Endometrial microvascular endothelial cells (primary cell): ENCODE results near the gene SMIM35. TPM values are rescaled to one million over a fixed set of nuclear protein-coding genes. Genes with fewer than 3 reads are reported as not detected.

Experiments used
- in situ Hi-C: cut with HindIII; loops from 2 replicates; pipeline ENCODE4 v1.10.0; 2017; ENCODE audit warnings: low sequenced_read_pairs, low pct_unique_long_range_greater_than_20kb; ENCODE audit errors: inconsistent ontology term
- total RNA-seq: library from RNA; depleted of rRNA; stranded (reverse); fragments of >200 nt; gene quantifications from one replicate; pipeline ENCODE4 v1.2.3, GENCODE V29; 2015; ENCODE audit errors: inconsistent ontology term

SMIM35 gene
- total RNA-seq, 1 donor from 2014 or later = not detected

DNA sequence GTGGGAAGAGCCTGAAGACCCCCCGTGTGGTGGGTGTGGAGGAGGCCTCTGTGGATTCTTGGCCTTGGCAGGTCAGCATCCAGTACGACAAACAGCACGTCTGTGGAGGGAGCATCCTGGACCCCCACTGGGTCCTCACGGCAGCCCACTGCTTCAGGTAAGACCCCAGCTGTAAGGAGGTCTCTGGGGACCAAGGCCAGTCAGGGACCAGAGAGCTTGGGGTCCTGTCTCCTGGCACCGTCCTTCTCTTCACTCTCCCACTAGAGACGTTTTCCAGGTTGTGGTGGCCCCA lies 24.9 kb upstream of the SMIM35 start:
- in situ Hi-C loops = no loop called here

DNA sequence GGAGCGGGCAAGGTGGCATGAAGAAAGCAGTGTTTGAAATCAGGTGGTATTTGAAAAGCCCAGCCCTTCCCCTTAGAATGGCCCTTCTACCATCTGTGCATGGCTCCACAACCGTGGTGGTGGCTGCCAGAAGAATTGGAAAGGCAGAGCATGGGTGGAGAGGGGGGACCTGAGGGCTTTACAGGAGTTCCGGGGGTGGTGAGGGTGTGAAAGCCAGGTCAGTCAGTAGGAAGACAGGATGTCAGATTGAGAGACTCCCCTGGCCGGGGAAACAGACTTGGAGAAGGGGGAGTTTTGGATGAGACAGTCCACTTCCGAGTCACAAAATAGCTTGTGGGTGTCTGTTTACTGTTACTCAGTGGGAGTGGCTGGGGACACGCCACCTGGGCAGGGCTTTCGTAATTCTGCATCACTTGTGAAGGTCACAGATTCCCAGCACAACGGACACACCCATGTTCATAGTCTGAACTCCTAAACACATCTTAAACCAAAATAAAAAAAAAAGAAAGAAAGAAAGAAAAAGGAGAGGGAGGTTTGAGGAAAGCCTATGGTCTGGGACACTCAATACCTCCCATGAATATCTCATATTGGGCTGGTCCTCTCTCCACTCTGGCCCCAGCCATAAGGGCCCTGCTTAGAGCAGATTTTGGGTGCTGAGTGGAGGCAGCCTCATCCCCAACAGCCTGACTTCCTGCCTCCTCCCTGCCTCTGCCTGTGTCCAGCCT lies 24.4 kb upstream of the SMIM35 start:
- in situ Hi-C loops = no loop called here

DNA sequence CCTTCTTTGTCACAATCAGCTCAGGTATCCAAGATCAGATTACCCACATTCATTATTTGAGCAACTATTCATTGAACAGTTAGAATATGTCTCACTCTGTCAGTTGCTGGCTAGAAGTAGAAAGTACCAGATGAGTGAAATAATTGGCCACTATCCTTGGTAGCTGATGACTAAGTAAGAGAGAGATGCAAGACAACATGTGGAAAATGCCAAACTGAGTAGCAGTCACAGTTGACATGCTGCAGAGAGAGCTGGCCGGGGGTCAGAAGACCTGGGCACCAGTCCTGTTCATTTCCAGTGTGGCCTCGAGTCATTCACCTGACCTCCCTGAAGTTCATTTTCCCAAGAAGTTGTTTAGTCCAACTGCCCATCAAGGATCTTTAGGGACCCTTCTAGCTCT lies 22.5 kb upstream of the SMIM35 start:
- in situ Hi-C loops = no loop called here

DNA sequence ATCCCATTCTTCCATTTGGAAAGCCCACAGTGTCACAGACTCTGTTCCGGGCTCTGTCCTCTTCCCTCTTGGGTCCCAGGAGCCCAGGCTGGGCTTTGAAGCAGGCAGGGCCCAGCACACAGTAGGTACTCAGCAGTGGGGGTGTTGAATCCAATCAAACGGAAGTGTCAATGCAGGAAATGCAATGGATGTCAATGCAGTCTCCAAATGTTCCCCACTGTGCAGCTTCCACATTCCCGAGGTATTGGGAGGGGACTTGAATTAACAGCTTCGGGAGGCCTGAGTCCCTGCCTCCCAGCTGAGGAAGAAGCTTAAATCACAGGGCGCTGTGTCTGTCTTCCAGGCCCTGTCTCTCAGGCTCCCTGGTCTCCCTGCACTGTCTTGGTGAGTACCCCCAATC lies 21.8 kb upstream of the SMIM35 start:
- in situ Hi-C loops = no loop called here

DNA sequence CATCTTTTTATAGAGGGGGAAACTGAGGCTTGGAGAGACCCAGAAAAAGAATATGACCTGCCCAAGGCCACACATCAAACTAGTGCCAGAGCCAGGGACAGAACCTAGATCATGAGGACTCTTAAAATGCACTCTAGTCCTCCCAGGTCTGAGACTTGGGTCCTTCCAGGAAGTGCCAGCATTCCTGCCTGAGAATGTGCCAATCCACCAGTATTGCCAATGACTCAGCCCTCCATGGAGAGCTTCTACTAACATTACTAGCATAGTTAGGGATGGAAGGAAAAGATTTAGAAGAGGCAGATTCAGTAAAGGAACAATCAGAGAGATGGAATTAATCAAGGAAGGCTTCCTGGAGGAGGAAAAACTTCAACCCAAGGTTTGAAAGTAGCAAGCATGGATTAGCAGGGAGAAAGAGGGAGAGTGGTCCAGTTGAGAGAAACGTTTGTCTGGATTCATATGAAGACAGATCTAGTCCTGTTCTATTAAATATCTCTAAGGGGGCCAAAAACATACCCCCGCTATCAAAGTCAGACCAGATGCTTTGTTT lies 20.1 kb upstream of the SMIM35 start:
- in situ Hi-C loops = no loop called here

DNA sequence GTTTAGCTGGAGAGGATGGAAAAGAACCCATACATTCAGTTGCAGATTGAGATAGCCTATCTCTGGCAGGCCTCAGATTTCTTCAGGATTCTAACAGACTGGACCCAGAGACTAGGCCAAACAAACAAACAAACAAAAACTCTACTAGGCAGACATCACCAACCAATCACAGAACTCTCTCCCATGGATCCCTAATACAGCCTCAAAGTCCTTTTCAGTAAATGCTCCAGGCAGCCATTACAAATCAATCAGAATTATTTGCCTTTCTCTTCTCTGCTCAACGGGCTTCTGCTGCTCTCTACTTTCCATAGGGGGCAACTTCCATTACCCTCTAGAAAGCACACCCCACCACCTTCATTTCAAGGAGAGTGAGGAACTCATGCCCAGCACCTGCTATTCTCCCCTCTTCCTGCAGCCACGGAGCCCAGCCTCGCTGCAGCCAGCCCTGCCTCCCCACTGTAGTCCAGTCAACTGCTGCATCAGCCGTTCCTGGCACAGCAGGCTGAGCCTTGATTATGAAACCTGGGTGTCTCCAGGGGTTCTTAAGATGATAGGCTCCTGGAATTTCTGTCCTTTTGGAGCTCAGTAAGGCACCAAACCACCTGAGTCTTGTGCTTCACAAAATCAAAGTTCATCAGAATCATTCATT lies 19.0 kb upstream of the SMIM35 start:
- in situ Hi-C loops = no loop called here

DNA sequence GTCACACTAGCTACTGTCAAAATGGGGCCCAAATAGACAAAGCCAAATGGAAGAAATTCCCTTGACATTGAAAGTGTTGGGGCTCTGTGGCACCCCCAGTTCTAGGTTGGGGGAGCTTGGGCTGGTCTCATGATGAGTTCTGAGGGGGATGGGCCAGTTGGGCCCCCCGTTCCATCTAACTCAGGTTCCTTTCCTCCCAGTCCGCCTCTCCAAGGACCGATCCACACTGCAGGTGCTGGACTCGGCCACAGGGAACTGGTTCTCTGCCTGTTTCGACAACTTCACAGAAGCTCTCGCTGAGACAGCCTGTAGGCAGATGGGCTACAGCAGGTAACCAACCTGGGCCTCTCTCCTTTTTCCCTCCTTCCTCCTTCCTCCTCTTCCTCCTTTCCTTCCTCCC lies 17.7 kb upstream of the SMIM35 start:
- in situ Hi-C loops = no loop called here

DNA sequence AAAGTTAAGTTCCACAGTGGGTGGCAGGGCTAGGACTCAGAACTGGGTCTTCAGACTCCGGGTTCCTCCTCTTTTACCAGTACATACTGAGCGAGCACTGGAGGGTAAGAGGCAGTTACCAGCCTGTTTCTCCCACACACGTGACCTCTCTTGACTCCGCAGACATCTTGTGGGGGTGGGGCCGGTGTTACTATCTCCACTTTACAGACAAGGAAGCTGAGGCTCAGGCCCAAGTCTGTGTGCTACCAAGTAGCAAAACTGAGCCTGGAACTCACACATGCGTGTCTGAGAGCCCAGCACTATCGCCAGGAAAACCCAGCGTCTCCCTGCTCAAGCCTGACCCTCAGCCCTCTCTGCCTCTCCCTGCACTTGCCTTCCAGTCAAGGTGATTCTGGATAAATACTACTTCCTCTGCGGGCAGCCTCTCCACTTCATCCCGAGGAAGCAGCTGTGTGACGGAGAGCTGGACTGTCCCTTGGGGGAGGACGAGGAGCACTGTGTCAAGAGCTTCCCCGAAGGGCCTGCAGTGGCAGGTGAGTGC lies 16.0 kb upstream of the SMIM35 start:
- in situ Hi-C loops = no loop called here

DNA sequence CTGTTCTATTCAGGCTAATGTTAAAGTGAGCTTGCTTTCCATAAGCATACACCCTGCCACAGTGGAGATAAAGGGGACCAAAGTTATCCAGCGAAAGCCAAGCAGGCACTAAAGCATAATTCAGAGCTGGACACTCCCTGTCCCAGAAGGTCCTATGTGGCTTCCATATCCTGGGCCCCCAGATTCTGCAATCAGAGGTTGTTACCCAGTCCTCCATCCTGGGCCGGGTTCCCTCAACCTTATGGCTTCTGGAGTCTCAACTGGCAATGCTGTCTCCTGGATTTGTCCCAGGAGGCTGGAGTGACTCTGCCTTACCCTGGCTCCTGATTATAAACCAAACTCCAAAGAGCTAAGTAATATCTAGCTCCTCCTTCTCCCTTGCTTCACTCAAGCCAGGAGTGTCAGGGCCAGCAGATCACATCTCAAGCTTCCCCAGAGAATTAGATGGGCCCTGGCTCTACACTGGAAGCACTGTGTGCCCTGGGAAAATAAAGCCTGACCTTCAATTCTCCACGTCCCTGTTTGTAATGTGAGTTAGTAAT lies 14.0 kb upstream of the SMIM35 start:
- in situ Hi-C loops = no loop called here

DNA sequence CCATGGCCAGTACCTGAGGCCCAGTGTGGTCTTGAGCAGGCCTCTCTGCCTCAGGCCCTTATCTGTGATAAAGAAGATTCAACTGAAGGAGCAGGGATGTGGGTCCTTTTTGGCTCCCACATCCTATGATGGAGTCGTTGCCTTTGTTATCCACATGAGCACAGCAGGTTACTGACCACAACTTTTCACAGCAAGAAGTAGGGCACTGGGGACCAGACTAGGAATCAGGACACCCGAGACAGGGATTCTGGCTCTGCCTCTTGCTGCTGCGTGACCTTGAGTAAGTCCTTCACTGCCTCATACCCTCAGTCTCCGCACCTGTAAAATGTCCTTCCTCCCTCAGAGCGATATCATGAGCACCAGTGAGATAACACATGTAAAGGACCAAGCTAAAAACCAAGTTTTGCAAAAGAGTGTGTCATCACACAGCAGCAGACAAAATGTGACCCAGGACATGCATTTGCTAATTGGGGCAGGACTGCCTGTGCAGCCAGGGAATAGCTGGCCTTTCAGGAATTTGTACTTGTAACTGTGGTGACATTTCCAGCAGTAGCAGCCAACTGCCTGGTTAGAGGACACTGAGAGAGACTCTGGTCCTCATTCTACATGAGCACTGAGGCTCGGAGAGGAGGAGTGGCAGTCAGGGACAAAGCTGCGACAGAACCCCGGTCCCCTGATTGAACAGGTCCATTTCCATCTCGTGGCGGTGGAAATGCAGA lies 13.2 kb upstream of the SMIM35 start:
- in situ Hi-C loops = no loop called here

DNA sequence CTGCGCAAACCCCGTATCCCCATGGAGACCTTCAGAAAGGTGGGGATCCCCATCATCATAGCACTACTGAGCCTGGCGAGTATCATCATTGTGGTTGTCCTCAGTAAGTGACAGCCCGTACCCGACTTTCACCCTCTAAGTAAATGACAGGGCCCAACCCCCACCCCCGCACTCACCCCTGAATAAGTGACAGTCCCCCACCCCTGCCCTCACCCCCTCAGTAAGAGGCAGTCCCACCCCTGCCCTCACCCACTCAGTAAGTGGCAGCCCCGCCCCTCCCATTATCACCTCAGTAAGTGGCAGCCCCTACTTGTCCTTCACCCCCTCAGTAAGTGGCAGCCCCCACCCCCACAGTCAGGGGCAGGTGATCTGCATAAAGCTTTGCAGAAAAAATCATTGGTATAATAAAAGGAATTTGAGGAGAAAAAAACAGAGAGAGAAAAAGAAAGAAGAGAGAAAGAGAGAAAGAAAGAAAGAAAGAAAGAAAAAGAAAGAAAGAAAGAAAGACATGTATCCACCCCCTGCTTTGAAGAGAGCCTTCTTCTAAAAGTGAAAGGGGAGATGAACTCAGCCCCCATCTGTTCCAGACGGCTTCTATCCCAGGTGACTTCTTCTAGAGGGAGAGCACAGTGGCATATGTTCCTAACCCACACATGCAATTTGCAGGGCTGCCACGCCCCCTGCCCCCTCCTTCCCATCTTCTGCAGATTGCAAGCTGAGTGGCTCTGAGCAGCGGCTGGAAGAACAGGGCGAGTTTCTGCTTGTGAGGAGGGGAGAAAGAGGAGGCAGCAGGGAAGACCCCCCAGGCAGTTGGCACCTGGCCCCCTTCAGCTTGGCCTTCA lies 12.5 kb upstream of the SMIM35 start:
- in situ Hi-C loops = no loop called here

DNA sequence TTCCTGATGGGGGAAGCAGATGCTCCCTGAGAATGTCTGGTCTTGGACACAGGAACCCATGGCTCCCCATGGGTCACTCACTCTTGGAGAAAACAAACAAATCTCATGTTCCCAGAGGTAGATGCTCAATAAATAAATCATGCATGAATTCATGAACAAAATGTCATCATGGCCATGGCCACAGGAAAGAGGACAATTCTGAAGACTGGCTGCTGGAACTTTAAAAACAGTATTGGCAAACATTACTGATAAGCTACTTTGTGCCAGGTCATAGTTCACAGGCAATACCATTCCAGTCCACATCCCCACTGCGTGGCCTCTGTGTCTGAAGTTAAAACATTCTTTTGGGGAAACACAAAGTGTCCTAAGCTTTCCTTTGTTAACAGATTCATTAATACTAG lies 9.2 kb upstream of the SMIM35 start:
- in situ Hi-C loops = no loop called here

DNA sequence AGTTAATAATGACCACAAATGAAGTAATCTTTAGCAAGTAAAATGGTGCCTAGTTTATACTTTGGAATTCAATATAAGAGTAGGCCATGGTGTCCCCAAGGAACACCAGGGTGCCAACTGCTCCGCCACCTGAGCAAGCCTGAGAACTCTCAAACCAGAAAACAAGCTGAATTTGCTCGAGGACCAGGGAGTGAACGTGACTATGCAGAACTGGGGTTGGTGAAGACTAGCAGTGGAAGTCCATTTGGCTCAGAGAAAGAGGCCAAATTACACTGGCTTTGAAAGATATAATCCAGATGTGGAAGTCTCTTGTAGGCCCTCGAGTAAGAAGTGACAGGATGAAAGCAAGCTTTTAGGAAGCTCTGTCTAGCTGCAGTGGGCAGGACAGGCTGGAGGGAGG lies 8.7 kb upstream of the SMIM35 start:
- in situ Hi-C loops = no loop called here

DNA sequence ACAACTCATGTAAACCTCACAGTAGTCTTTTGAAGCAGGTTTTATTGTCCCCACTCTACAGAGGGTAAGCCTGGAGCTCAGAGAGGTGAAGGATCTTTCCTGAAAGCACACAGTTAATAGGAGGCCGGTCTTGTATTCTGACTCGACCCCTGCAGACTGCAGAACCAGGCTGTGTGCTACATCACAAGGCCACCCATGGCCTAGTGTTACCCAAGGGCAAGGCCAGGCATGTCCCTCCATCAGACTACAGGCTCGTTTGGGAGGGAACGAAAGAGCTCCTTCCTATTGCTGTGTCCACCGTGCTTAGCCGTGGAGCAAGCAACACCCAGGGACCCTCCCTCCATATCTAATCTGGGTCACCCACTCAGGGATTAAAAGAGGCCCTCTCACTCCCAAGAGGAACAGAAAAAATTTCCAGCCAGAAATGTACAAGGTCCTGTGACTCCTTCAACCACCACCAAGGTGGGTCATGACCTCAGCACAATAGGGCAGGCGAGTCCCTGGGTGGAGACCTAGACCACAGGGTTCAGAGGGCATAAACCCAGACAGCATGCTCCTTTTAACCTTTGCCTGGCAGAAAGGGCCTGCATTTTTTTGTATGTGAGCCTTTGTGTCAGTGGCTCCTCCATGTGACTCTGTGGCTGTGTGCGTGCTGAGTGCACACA lies 6.3 kb upstream of the SMIM35 start:
- in situ Hi-C loops = no loop called here

DNA sequence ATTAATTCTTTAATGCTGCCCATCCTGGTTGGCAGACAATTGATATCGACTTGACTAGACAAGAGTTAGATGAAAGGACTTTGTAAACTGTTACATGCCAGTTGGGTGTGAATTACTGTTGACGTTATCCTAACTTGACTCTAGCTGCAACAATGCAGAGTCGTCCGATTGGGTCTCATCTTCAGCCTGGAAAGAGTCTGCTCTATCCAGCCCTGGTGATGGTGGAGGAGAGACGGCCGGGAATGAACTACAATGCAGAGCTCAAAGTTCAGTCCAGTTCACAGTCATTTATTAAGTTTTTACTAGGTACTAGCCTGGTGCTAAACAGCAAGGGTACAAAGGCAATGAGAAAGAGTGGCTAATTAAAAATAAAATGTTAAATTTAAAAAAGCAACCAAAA lies 4.9 kb upstream of the SMIM35 start:
- in situ Hi-C loops = no loop called here

DNA sequence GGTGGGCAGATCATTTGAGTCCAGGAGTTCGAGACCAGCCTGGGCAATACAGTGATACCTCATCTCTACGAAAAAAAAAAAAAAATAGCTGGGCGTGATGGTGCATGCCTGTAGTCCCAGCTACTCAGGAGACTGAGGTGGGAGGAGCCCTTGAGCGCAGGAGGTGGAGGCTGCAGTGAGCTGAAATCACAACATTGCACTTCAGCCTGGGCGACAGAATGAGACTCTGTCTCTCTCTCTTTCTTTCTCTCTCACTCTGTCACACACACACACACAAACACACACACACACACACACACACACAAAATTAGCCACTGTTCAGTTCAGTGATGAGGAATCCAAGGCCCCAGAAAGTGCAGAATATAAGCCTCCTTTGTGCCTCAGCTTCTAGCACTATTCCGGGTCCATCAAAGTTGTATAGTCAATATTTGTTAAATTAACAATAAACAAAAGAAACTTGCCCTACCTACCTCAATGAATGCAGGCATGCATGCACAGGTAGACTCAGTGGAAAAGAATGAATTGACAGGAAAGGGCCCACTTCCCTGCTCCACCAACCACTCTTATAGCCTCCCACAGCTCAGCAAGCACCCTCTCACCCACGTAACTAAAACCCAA lies 3.9 kb upstream of the SMIM35 start:
- in situ Hi-C loops = no loop called here

DNA sequence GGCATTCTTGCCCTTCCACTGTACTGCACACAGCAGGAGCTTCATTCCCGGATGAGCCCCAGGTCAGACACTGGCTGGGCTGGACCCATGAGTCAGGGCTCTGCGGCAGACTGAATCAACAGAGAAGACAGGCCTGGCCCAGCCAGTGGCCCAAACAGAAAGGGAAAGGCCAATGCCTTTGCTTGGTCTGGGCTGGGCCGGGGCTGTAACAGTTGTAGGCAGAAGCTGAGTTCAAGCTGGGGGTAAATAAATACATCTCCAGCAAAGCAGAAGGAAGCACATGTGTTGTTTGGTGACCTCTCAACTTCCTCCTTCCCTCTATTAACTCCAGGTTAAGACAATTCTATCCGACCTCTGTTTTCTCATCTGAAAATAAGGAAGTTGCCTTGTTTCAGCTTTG lies 1.8 kb upstream of the SMIM35 start:
- in situ Hi-C loops = no loop called here

DNA sequence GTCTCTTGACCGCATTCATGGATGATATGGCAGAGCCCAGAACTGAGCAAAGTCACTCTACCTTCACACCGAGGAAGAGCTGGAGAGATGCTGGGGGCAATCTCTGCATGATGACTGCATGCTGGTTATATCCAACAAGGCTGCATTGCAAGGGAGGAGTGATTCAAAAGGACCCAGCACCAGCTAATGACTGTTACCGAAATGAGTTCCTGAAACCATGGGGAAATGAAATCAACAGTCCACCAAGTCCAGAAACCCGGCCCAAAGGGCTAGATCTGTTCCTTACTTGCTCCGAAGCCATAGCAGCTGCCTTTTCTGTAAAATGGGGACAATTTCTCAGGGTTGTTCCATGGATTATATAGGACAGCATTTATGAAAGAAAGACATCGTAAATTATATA lies 1.2 kb upstream of the SMIM35 start:
- in situ Hi-C loops = no loop called here
